HG02610 (cell line): ENCODE results near the gene FGB.

Source experiments
- ATAC-seq: cut with Tn5 transposase; IDR thresholded peaks from one replicate; pipeline ENCODE4 v1.9.1; 2021; ENCODE audit warnings: mild to moderate bottlenecking, moderate library complexity; ENCODE audit not compliant: unreplicated experiment

Gene FGB

DNA sequence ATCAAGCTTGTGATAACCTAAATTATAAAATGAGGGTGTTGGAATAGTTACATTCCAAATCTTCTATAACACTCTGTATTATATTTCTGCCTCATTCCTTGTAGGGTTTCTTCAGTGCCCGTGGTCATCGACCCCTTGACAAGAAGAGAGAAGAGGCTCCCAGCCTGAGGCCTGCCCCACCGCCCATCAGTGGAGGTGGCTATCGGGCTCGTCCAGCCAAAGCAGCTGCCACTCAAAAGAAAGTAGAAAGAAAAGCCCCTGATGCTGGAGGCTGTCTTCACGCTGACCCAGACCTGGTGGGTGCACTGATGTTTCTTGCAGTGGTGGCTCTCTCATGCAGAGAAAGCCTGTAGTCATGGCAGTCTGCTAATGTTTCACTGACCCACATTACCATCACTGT lies 2.9 kb downstream of the FGB start:
- no peak for ATAC-seq

DNA sequence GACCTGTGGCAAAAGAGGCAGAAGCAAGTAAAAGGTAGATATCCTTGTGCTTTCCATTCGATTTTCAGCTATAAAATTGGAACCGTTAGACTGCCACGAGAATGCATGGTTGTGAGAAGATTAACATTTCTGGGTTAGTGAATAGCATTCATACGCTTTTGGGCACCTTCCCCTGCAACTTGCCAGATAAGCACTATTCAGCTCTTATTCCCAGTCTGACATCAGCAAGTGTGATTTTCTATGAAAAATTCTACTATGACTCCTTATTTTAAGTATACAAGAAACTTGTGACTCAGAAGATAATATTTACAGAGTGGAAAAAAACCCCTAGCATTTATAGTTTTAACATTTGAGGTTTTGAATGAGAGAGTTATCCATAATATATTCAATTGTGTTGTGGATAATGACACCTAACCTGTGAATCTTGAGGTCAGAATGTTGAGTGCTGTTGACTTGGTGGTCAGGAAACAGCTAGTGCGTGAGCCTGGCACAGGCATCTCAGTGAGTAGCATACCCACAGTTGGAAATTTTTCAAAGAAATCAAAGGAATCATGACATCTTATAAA lies 3.9 kb downstream of the FGB start:
- no peak for ATAC-seq

DNA sequence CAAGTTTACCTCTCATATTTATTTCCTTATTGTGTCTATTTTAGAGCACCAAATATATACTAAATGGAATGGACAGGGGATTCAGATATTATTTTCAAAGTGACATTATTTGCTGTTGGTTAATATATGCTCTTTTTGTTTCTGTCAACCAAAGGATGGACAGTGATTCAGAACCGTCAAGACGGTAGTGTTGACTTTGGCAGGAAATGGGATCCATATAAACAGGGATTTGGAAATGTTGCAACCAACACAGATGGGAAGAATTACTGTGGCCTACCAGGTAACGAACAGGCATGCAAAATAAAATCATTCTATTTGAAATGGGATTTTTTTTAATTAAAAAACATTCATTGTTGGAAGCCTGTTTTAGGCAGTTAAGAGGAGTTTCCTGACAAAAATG lies 6.2 kb downstream of the FGB start:
- ATAC-seq = no peak

DNA sequence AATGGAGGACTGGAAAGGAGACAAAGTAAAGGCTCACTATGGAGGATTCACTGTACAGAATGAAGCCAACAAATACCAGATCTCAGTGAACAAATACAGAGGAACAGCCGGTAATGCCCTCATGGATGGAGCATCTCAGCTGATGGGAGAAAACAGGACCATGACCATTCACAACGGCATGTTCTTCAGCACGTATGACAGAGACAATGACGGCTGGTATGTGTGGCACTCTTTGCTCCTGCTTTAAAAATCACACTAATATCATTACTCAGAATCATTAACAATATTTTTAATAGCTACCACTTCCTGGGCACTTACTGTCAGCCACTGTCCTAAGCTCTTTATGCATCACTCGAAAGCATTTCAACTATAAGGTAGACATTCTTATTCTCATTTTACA lies 6.8 kb downstream of the FGB start:
- ATAC-seq = no peak

DNA sequence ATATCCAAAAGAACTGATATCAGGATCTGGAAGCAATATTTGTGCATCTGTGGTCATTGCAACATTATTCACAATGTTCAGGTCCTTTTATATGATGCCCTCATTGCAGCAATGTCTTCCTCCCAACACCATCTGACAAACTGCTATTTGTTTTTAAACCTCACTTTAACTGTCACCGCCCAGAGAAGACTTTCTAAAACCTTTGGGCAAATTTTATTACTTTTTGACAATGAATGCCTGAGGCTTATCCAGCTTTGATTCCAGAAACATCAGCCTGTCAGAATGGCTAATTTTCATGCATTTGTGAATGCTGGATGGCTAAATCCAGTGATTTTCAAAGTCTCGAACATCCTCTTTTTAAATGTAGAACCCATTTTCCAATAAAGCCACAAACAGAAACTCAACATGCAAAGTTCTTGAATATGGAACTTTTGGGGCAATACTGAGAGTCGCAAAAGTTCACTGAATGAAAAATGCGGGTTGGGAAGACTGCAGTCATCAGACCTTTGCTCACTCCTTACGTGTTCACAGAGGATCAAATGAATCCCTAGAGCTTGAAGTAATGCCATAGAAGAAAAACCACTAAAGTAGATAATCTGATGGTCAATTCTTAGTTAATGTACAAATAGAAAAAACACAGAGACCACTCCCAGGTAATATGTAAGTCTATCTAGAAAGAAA lies 10.5 kb downstream of the FGB start:
- ATAC-seq = no peak

DNA sequence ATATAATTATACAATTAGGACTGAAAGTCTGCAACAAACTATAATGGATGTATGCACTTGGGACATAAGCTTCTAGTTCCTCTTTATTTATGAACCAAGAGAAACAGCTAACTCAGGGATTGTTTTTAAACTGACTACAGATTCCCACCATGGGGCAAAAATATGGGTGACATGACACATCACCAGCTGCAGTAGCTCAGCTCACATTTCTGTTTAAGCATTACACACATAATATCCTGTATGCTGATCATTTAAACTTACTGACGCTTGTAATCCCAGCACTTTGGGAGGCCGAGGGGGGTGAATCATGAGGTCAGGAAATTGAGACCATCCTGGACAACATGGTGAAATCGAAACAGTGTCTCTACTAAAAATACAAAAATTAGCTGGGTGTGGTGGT lies 11.5 kb downstream of the FGB start:
- no peak for ATAC-seq

DNA sequence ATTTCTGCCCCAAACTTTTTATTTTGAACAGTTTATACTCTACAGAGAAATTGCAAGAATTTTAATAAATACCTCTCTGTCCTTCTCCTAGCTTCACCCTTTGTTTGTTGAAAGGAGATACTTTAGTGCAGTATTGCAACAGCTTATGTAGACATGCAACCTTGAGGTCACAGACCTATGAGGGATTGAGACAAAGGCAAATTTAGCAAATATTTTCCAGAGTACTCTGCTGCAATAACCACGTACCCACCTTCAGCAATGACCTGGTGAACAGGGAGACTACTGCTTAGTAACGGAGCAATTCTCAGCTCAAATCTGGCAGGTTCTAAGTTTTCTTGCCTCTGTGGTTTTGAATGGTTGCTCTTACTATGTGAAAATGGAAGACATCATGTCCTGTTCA lies 14.5 kb downstream of the FGB start:
- ATAC-seq = no peak

DNA sequence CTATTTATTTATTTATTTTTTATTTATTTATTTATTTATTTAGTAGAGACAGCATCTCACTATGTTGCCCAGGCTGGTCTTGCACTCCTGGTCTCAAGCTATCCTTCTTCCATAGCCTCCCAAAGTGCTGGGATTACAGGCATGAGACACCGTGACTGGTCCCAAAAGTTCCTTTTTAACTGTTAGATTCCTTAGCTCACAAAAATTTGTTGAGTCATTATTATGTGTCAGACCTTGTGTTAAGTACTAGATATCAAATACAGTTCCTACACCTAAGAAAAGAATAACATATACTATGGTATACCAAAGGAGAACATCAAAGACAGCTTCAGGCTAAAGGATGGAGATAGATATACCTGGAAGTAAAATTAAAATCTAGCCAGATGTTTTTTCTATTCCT lies 16.1 kb downstream of the FGB start:
- ATAC-seq = no peak

DNA sequence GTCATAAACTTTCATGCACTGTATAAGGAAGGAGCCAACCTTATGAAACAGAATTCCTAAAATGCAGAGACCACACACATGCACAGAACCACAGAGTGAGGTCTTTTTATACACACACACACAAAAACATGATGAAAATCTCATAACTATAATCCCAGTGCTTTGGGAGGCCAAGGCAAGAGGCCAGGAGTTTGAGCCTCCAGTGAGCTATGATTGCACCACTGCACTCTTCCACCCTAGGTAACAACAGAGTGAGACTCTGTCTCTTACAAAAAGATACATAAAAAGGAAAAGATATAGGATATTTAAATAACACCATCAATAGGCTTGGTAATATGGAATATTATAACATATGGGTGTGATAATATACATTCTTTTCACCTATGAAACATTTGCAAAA lies 17.1 kb downstream of the FGB start:
- no peak for ATAC-seq

DNA sequence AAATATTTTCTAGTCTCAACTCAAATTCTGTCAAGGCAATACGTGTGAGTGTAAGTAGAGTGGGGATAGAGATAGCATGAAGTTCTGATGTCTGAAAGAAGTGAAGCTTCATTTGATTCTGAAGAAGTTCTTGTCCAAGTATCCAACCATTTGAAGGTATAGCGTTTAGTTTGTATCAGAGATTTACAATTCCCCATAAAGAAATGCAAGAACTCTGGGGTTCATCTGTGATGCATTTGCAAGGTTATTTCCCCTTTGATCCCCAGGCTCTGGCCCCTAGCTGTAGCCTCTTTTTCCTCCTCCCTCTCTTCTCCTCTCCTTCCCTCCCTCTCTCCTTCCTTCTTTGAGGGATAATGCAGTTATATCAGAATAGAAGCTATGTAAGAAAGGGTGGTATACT lies 19.9 kb downstream of the FGB start:
- ATAC-seq = no peak

DNA sequence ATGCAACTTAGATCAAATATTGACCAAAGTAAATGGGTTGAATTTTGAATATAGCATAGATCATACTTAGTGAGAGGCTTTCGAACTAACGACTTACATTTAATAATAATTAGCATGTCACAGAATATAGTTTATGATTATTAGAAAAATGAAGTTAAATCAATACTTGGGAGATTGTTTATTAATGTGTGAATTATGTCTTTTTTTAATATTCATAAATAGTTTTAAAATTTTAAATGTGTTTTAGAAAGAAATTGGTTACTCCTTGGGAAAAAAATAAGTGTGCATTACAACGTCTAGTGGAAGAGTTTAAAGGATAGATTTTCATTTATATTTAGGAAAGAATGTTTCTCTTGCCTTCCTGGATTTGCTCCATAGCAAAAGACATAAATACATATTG lies 20.4 kb downstream of the FGB start:
- no peak for ATAC-seq

DNA sequence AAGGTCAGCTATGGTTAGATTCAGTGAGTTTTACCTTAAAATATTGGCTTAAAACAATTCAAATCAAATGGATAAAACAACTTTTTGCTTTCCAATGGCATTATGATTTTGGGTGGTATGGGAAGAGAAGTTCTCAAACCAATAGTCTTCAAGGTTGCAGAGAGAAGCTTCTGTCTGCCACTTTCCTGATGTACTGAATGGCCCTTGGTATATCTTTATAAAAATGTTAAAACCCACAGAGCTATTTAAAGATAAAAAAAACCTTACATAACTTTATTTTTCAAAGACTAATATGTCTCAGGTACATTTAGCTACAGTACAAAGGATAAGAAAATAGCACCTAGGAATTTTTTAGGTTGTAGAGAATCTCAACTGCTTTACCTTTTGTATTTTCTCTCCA lies 20.9 kb downstream of the FGB start:
- ATAC-seq = no peak

DNA sequence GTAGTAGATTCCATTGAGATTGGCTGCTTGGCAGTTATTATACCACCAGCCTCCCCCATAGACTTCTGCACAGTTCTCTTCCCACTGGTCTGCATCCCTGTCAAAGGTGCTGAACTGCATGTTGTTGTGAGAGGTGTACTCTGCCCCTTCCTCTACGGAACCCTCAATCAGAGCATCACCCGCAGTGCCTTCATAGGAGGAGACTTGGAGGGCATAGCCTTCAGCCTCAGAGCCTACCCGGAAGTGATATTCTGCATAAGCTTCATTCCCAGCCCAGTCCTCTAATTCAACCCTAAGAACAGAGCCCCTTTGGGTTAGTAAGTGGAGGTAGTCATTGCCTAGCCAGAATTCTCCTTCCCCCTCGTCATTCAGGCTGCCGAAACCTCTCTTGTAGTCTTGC lies 21.4 kb downstream of the FGB start:
- ATAC-seq = no peak

DNA sequence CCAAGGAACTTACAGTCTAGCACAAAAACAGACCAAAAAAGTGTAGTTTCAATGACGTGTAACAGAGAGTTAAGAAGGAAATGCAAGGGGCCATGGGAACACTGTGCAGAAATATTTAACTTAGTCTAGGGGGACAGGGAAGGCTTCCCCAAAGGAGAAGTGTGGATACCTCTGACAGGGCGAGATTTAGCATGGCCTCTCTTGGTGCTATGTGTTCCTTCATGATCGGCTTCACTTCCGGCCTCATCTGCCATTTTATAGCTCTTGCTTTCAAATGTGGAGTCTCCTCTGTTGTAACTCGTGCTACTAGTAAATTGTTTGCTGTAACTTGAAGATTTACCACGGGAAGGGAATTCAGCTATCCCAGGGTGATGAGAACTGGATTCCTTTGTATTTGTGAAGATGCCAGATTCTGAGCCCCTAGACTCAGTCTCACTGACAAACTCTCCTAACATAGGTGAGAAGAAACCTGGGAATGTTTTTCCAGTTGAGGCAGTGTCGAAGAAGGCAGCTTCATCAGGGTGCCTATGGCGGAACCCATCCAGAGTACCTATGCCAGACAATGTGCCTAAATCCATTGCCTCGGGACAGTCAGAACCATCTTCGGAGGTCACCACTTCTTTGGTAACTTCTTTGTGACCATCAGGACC lies 22.7 kb downstream of the FGB start:
- no peak for ATAC-seq

DNA sequence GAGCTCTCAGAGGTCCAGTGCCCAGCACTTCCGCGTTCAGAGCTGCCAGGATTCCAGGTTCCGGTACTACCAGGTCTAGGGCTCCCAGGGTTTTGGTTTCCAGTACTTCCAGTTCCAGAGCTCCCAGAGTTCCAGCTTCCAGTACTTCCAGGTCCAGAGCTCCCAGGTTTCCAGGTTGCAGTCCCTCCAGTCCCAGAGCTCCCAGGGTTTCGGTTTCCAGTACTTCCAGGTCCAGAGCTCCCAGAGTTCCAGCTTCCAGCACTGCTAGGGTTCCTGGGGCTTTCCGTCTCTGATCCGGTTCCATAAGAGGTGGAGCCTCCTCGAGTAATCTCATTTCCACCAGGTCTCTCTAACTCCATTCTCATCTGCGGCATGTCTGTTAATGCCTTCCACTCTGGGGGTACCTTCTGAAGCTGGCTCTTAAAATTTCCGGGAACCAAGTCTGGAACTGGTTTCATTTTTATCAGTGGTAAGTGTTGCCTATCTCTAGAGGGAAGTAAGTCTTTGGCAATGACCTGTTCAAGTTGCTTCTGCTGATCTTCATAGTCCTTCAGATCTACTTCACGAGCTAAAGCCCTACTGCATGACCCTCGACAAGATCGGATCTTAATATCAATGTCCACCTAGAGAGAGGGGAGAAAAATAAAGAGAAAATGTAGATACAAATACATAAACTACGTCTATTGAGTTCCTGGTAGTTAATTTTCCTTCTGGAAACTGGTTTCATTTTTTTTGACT lies 23.7 kb downstream of the FGB start:
- no peak for ATAC-seq

DNA sequence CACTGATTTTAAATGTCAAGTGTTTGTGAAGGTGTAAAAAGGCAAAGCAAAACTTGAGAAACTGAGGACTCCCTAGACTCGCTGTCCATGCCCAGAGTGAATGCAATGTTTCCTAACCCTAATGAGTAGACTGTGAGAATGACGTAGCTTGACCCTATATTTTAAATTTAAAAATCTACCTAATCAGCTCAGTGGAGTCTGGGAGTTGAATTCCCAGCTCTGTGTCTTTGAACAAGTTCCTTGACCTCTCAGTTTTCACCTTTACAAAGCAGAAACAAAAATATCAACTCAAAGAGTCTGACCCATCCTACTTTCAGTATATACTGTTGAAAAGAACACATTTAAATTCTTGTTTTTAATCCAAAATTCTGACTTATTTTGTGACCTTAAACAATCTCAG lies 25.4 kb downstream of the FGB start:
- no peak for ATAC-seq

DNA sequence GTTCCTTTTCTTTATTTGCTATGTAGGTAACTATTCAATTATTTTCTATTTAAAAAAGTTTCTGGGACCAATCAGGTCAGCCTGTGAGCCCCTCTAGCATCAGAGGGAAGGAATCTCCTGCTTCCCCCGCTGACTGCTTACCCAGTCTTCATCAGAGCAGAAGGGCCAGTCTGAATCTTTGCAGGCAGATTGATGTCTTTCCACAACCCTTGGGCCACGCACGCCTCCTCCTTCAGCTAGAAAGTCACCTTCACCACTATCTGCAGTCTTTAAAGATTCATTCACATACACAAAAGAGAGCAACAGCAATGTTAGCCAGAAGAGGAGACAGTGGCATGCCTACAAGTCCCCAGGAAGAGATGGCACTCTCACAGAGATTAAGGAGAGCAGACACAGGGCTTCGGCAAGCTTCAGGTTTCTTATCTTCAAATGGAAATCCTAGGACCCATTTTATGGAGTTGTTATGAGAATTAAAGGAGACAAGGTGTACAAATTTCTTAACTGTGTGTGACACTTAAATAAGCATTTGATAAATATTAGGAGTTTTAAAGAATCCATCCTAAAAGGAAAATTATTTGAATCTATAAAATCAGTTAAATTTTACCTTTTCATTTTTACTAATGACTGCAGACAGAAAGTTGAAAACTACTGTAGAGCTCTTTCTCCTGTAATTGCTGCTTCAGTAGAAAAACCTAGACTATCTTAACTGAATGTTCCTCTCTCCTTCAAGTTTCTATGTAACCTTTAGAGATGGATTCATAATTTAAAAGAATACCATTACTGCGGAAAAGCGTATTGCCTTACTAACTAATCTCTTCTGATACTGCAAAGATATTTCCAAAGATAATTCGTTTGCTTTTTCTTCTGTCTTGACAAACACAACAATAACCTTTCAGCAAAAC lies 26.7 kb downstream of the FGB start:
- no peak for ATAC-seq

DNA sequence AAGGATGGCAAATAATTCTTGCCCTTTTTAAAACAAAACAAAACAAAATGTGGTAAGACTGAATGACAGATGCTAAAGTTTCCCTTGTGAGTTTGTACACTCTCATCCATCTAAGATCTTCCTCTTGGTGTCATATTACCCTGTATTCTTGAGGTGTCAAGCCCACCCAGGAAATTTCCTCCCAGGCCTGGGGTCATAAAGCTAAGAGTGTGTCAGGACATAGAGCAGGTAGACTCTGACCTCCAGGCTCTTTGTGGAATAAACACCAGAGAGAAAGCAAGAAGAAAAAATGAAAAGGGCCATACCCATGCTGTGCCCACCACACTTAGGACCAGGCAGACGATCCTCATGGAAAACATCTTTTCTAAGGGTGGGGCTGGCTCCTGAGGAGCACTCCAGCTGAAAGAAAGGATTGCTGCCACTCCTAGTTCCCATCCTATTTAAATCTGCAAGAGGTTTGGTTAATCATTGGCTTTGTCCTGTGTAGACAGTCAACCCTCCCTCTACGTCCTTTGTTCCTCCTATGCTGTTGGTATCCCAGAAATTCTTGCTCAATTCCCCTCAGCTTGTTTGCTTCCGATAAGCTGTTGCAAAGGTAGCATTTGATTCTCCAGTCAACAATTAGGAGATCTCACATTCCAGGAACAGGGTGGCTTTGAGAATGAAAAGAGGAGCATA lies 27.7 kb downstream of the FGB start, which contains the start of gene FGA:
FGA (minus strand) TSS at position 414 of the 678 bp plus-strand sequence; CDS start at position 359, 55 bp downstream.
- no peak for ATAC-seq

DNA sequence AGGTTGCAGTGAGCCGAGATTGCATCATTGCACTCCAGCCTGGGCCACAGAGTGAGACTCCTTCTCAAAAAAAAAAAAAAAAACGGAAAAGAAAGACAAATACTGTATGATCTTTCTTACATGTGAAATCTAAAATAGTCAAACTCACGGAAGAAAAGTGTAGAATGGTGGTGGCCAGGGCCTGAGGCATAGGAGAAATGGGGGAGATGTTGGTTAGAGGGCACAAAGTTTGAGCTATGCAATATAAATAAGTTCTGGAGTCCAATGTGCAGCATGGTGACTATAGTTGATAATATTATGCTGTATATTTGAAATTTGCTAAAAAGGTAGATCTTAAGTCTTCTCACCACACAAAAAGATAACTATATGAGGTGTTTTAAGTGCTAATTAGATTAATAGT lies 29.1 kb downstream of the FGB start:
- ATAC-seq = no peak

DNA sequence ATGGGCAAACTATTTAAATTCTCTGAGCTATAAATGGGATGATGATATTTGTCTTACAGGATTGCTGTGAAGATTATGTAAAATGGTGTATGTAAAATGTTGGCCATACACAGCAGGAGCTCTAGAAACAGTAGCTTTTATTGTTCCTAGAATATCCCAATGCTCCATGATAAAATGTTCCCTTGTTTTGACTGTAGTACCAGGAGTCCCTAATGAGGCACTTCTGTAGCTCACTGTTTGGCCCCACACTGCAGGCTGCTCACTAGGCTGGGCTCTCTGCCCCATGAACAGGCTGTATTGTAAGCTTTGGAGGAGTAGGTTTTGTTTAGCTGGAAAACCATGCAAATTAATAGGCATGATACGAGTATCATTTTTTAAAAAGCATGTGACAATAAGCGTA lies 31.1 kb downstream of the FGB start:
- ATAC-seq = no peak
